GM06990 (cell line): Measurements from ENCODE around the gene VSIR.
A peak's percentile ranks its signal among the peaks of the same experiment; 100 is the strongest.

Experiments
- DNase-seq: peaks from one replicate; pipeline ENCODE4 v3.0.0-alpha.2; 2011; ENCODE audit not compliant: insufficient read length; ENCODE audit errors: extremely low read depth
- H3K27me3 ChIP-seq: replicated peaks from 2 replicates; pipeline ENCODE4 v1.6.0; 2011; ENCODE audit warnings: low read length; ENCODE audit not compliant: control insufficient read depth, insufficient read depth
- H3K36me3 ChIP-seq: 2 replicates; pipeline ENCODE4 v1.5.1; 2011; ENCODE audit warnings: low read length; ENCODE audit not compliant: control insufficient read depth, insufficient read depth
- H3K4me3 ChIP-seq: replicated peaks from 2 replicates; pipeline ENCODE4 v1.5.1; 2011; ENCODE audit warnings: low read depth, mild to moderate bottlenecking, control low read depth, low read length
- TF ChIP-seq, protein P1 (sequence below): IDR thresholded peaks from 2 replicates; pipeline ENCODE4 v1.5.1; 2011; ENCODE audit warnings: low read length, control low read depth, mild to moderate bottlenecking, inconsistent platforms; ENCODE audit not compliant: insufficient read depth, poor library complexity, severe bottlenecking

Gene VSIR

GRCh38 chr10:71747551-71748523 lies 25.5 kb downstream of the VSIR start:
- H3K27me3 ChIP-seq = no peaks in the 10 kb centered on the region
- H3K36me3 ChIP-seq = peaks cover 2% of the 10 kb centered on the region; the same call in 1 of the 2 replicates
- H3K4me3 ChIP-seq = no peak overlapping the region
- TF ChIP-seq, protein P1, sequence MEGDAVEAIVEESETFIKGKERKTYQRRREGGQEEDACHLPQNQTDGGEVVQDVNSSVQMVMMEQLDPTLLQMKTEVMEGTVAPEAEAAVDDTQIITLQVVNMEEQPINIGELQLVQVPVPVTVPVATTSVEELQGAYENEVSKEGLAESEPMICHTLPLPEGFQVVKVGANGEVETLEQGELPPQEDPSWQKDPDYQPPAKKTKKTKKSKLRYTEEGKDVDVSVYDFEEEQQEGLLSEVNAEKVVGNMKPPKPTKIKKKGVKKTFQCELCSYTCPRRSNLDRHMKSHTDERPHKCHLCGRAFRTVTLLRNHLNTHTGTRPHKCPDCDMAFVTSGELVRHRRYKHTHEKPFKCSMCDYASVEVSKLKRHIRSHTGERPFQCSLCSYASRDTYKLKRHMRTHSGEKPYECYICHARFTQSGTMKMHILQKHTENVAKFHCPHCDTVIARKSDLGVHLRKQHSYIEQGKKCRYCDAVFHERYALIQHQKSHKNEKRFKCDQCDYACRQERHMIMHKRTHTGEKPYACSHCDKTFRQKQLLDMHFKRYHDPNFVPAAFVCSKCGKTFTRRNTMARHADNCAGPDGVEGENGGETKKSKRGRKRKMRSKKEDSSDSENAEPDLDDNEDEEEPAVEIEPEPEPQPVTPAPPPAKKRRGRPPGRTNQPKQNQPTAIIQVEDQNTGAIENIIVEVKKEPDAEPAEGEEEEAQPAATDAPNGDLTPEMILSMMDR = no peak
- peak; percentile 68 for DNase-seq

GRCh38 chr10:71747039-71747531 lies 26.2 kb downstream of the VSIR start:
- Histone ChIP-seq H3K36me3 (0 out of 2 replicates have a peak, but pooled peaks cover 1% of the 10 kb centered on the region), H3K4me3 (no peak overlapping the region), H3K27me3 (no peaks in the 10 kb centered on the region)
- no peak for DNase-seq
- TF ChIP-seq, protein P1 = no peak

- no peaks in the 10 kb centered on the region for H3K27me3 ChIP-seq
- DNase-seq = no peak
- no peak overlapping the region for H3K4me3 ChIP-seq
- H3K36me3 ChIP-seq = 0 out of 2 replicates have a peak, but pooled peaks cover 1% of the 10 kb centered on the region
- TF ChIP-seq, protein P1 = no peak
Observed at GRCh38 chr10:71746344-71747037, 26.8 kb downstream of the VSIR start.

DNA sequence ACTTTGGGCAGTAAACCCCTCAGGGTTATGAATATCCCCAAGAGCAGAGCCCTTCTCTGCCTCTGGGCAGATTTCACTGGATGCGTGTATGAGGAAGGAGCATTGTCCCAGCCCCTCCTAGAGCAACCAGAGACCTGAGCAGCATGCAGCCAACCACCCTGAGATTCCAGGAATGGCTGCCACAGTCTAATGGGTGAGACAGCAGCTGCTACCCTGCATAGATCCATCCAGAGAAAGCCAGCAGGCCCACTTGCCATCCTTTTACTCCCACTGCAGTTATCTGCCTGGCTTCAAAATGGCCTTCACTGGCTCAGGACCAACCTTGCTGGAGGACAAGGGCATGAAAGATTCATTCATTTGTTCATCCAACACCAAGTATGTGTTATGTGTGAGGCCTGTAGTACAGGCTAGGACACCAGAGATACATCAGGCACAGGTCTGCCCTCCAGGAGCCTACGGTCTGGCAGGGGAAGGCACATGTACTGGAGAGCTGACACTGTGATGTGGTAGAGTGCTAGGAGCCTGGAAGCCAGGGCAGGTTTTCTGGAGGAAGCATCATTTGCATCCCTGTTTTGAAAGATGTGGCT lies 27.6 kb downstream of the VSIR start:
- Histone ChIP-seq H3K4me3 (no peak overlapping the region), H3K36me3 (0 out of 2 replicates have a peak, but pooled peaks cover 1% of the 10 kb centered on the region), H3K27me3 (no peaks in the 10 kb centered on the region)
- DNase-seq = no peak
- TF ChIP-seq, protein P1 = no peak

DNA sequence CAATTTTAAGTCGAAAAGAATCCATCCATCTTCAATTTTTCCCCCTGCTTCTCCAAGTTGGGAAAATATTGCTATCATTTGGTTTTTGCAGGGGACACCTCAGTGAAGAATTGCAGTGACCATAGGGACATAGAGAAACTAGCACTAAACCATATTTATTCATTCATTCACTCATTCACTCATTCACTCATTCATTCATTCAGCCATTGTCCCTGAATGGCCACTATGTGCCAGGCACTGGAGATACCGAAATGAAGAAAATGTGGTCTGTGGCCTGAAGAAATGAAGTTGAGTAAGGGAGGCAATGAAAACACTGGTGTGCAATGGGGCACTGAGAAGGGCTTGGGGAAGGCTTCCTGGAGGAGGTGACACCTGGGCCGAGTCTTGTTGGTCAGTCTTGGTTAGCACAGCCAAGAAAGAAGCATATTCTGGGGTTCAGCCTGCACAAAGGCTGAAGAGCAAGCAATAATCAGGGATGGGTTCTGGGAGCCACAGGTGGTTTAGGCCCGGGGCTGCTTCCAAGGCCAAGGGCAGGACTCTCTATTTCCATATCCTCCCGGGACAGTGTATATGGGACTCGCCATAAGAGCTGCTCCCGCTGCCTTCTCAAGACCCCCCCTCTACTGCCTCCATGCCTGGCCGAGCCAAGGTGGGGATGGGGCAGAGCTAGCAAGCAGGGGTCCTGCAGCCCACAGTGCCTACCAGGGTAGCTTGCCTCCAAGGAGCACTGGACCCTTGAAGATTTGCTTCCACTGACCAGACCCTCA lies 28.2 kb downstream of the VSIR start:
- H3K36me3 ChIP-seq = 0 out of 2 replicates have a peak, but pooled peaks cover 1% of the 10 kb centered on the region
- DNase-seq = no peak
- H3K4me3 ChIP-seq = no peak overlapping the region
- H3K27me3 ChIP-seq = no peaks in the 10 kb centered on the region
- TF ChIP-seq, protein P1 = no peak
